CD4-positive, alpha-beta memory T cell (primary cell): ENCODE measurements around the gene HDLBP. TPM values are rescaled to one million over a fixed set of nuclear protein-coding genes. Genes with fewer than 3 reads are reported as not detected.

ENCODE experiments used
- CTCF ChIA-PET: fragments of 350-600 bp; sonication (Branson Sonifier 250); formaldehyde crosslinking; loops from one replicate; lab custom pipeline; 2021; ENCODE audit warnings: inconsistent platforms; ENCODE audit not compliant: partially characterized antibody; lab: Charles Lee
- POLR2A ChIA-PET: fragments of 350-600 bp; sonication (Branson Sonifier 250); formaldehyde crosslinking; loops from one replicate; lab custom pipeline; 2021; ENCODE audit not compliant: partially characterized antibody; lab: Charles Lee
- DNase-seq, 5 donors: peaks; one replicate each; pipeline versions ENCODE4 v3.0.0 to v3.0.0-alpha.2; 2020 to 2022; ENCODE audit warnings: mixed read lengths in 1 of 5
- H3K27ac ChIP-seq: one replicate; pipeline ENCODE4 v1.7.0; 2013; ENCODE audit warnings: low read depth, low read length
- H3K27me3 ChIP-seq: 2 replicates; pipeline ENCODE4 v1.7.0; 2013; ENCODE audit warnings: mild to moderate bottlenecking, low read length, moderate library complexity; ENCODE audit not compliant: insufficient read depth
- H3K36me3 ChIP-seq: 2 replicates; pipeline ENCODE4 v1.7.0; 2013; ENCODE audit warnings: mild to moderate bottlenecking, low read length, moderate library complexity; ENCODE audit not compliant: insufficient read depth
- H3K4me1 ChIP-seq: 2 replicates; pipeline ENCODE4 v1.7.0; 2013; ENCODE audit warnings: mild to moderate bottlenecking, low read length, moderate library complexity; ENCODE audit not compliant: insufficient read depth
- H3K4me3 ChIP-seq, 2 donors: one replicate each; pipeline ENCODE4 v1.7.0; 2013; ENCODE audit warnings: low read length in 2 of 2, mild to moderate bottlenecking in 1 of 2
- H3K9me3 ChIP-seq, 2 donors: one replicate each; pipeline ENCODE4 v1.7.0; 2013; ENCODE audit warnings: low read length in 2 of 2, control low read depth in 1 of 2; ENCODE audit not compliant: control insufficient read depth in 1 of 2
- H3K27ac Mint-ChIP-seq, 7 donors: one replicate each; pipeline ENCODE4 v1.8.0; 2020 to 2021; ENCODE audit warnings: mixed read lengths in 7 of 7, mild to moderate bottlenecking in 6 of 7, inconsistent platforms in 3 of 7, moderate library complexity in 3 of 7
- H3K27me3 Mint-ChIP-seq, 2 donors: one replicate each; pipeline ENCODE4 v1.8.0; 2020 to 2021; ENCODE audit warnings: mixed read lengths in 2 of 2
- H3K36me3 Mint-ChIP-seq, 2 donors: one replicate each; pipeline ENCODE4 v1.8.0; 2020 to 2021; ENCODE audit warnings: mixed read lengths in 2 of 2, inconsistent platforms in 1 of 2, mild to moderate bottlenecking in 1 of 2
- H3K4me1 Mint-ChIP-seq, 4 donors: one replicate each; pipeline ENCODE4 v1.8.0; 2020 to 2021; ENCODE audit warnings: mixed read lengths in 4 of 4, mild to moderate bottlenecking in 1 of 4
- H3K4me3 Mint-ChIP-seq, 8 donors: one replicate each; pipeline ENCODE4 v1.8.0; 2020 to 2021; ENCODE audit warnings: mixed read lengths in 8 of 8, mild to moderate bottlenecking in 7 of 8, moderate library complexity in 6 of 8, inconsistent platforms in 3 of 8
- H3K9me3 Mint-ChIP-seq, 8 donors: one replicate each; pipeline ENCODE4 v1.8.0; 2020 to 2021; ENCODE audit warnings: mixed read lengths in 8 of 8, mild to moderate bottlenecking in 5 of 8, inconsistent platforms in 3 of 8, moderate library complexity in 1 of 8
- intact Hi-C: fragments of 100-400 bp; cut with micrococcal nuclease; formaldehyde crosslinking; loops from one replicate; pipeline ENCODE4 v1.15.1; 2023
- polyA plus RNA-seq, 2 donors: library from polyadenylated mRNA; unstranded; fragments of 300-500 nt; fragmentation: Illumina TruSeq; gene quantifications; one replicate each; pipeline ENCODE4 v1.2.3, GENCODE V29; 2021
- total RNA-seq, 2 experiments: library from RNA; stranded (reverse); gene quantifications; one replicate each; pipeline ENCODE4 v1.2.3, GENCODE V29; 2021

Gene HDLBP
- total and polyA plus RNA-seq, 4 experiments from 2014 or later = 24.7 to 183 (median 124) TPM

DNA sequence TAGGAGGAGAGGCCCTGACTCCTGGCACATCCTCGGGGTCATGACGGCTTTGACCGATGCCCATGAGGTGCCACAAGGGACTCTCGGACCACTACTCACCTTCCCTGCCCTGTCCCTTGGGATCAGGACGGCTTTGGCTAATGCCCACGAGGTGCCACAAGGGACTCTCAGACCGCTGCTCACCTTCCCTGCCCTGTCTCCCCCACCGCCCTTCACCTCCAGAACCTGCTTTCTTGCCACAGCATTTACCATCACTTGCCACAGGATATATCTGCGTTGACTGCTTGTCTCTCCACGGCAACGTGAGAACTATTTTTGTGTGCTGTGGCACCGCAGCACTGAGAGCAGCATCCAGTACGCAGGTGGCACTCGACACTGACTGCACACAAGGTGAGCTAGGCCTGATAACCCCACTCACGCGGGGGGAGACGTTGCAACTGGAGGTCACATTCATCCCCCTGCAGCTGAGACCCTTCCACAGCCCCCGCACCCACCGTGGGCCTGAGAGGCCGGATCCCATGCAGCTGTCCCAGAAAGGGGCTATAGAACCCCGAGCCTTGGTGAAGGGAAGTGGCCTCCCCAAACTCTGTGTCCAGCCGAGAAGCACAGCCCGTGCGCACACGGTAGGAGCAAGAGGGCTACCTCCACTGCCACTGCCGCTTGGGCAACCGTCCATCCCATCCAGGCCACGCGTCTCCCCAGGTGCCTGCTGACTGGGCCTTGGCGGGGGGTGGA lies 79.4 kb downstream of the HDLBP start:
- H3K4me3 Mint-ChIP-seq = no peak overlapping the region

DNA sequence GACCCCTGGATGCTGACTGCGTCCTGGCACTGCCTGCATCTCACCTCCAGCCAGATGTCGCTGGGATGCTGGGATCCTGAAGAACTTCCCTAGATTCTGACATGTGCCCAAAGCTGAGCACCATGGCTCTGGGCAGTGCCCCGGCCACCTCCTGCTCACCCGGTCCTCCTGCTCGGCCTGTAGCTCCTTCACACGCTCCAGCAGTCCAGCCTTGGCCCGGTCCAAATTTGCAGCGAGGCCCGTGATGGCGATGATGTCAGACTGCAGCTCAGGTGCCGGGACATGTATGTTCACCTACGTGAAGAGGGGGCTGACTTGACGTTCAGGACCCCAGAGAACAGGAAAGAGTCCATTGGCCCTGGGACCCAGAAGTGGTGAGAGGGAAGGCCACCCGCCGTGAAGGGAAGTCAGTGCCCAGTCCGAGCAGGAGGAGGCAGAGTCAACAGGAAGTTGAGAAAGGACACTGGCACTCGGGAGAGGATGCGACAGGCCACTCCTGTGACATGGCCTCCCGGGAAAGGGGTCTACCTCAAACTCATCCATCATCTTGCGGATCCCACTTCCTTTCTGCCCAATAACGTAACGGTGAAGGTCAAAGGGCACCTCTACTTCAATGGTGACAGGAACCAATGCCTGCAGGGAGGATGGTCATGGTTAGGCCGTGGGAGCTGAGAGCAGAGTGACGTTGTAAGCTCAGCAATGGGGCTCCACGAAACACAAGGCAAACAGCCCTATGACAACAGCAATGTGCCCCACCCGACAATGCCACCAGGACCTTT lies 80.3 kb downstream of the HDLBP start:
- H3K27me3 ChIP-seq = no peaks in the 10 kb centered on the region
- Mint-ChIP-seq H3K27ac (no peak overlapping the region), H3K4me3 (no peak overlapping the region), H3K9me3 (no peaks in the 10 kb centered on the region), H3K27me3 (no peaks in the 10 kb centered on the region), H3K4me1 (peaks cover 0 to 6% (median 0%) of the 10 kb centered on the region in 4 donors), H3K36me3 (peaks cover 86 to 90% of the 10 kb centered on the region in 2 donors)
- no peaks in the 10 kb centered on the region for H3K4me1 ChIP-seq
- H3K9me3 ChIP-seq = no peaks in the 10 kb centered on the region
- POLR2A ChIA-PET = no interaction called here
- peaks cover 85% of the 10 kb centered on the region for H3K36me3 ChIP-seq
- intact Hi-C loops = no loop called here
- no peak overlapping the region for H3K27ac ChIP-seq
- H3K4me3 ChIP-seq = no peak overlapping the region
- CTCF ChIA-PET = no interaction called here
- DNase-seq = no peak

More for the DNA sequence above, 79.4 kb downstream of the HDLBP start:
- Mint-ChIP-seq H3K36me3 (peaks cover 87 to 90% of the 10 kb centered on the region in 2 donors), H3K4me1 (peaks cover 0 to 6% (median 0%) of the 10 kb centered on the region in 4 donors), H3K9me3 (no peaks in the 10 kb centered on the region), H3K27me3 (no peaks in the 10 kb centered on the region), H3K27ac (no peak overlapping the region)
- ChIA-PET CTCF (no interaction called here), POLR2A (no interaction called here)
- no peak for DNase-seq
- Histone ChIP-seq H3K4me3 (no peak overlapping the region), H3K27me3 (no peaks in the 10 kb centered on the region), H3K36me3 (peaks cover 85% of the 10 kb centered on the region), H3K27ac (no peak overlapping the region), H3K4me1 (no peaks in the 10 kb centered on the region), H3K9me3 (no peaks in the 10 kb centered on the region)
- intact Hi-C loops = no loop called here

DNA sequence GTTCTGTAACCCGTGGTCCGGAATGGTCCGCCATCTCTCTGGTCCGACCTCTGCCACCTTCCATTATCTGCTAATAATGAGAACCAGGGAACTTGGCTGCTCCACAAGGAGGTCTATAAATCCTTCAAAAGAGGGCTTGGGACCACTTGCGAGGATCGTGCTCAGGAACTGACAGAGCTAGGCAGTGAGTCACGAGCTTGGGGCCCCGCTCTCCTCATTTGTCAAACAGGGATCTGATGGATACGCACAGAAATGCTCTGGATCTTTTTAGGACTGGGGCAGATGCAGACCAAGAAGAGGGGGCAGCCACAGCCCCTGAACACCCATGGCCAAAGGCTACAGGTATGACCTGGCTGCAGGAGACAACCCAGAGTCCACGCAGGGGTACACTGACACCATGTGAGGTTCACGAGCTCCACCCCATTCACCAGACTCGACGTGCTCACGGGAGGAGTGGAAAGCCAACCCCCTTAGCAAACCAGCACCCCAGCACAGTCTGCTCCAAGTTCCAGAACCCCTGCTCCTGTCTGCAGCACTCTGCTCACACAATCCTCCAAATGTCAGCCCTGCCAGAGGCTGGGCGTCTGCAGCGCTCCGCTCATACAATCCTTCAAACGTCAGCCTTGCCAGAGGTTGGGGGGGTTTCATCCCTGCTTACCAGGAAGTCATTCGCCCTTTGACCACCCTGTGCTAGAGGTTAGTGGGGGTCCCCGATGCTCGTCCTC lies 81.2 kb downstream of the HDLBP start:
- Mint-ChIP-seq H3K27me3 (no peaks in the 10 kb centered on the region), H3K4me3 (no peak overlapping the region), H3K36me3 (peaks cover 83 to 84% of the 10 kb centered on the region in 2 donors), H3K27ac (peak overlapping the region in 1 of 7 donors; percentile 46), H3K4me1 (peaks cover 0 to 6% (median 0%) of the 10 kb centered on the region in 4 donors), H3K9me3 (no peaks in the 10 kb centered on the region)
- no peak overlapping the region for H3K4me3 ChIP-seq
- H3K36me3 ChIP-seq = peaks cover 81% of the 10 kb centered on the region
- no peak for DNase-seq
- H3K4me1 ChIP-seq = no peaks in the 10 kb centered on the region
- no peak overlapping the region for H3K27ac ChIP-seq
- no peaks in the 10 kb centered on the region for H3K9me3 ChIP-seq
- no peaks in the 10 kb centered on the region for H3K27me3 ChIP-seq
- POLR2A ChIA-PET = no interaction called here
- intact Hi-C loops = no loop called here
- CTCF ChIA-PET = no interaction called here

DNA sequence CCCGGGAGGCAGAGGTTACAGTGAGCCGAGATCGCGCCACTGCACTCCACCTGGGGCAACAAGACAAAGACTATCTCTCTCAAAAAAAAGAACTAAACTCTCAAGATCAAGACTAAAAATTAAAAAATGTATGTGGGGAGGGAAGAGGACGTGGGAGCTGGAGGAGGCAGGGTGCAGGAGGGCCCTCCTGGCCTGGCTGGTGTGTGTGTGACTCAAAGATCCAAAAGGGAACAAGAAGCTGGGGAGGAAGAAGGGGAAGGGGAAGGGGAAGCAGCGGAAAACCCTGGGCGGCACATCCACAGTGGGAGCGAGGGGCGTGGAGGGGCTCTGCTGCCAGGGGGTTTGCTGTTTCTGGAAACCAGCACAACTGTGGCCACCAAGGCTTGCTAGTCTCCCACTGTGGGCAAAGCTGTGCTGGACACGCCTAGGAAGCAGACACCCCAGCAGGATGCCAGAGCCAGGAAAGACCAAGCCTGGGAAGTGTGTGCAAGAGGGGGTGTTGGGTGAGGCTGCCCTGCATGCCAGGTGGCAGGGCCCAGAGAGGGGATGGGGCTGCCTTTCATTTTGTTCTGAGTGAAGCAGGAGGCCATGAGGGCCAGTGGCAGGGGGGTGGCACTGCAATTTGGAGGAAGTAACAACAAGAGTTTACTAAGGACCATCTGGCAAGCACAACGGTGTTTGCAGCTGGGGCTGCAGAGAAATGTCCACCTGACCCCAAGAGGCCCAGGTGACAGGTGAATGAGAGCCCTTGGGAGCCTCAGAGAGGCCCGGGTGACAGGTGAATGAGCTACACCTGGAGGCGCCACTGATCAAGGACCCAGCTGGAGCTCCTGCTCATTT lies 82.5 kb downstream of the HDLBP start:
- ChIA-PET CTCF (no interaction called here), POLR2A (interaction anchor here (0.7 kb wide), 1 partner anchor 82 kb away, joined by 3 read pairs; no protein-coding TSS in a partner anchor)
- no peaks in the 10 kb centered on the region for H3K9me3 ChIP-seq
- no peak overlapping the region for H3K4me3 ChIP-seq
- Mint-ChIP-seq H3K9me3 (no peaks in the 10 kb centered on the region), H3K27ac (no peak overlapping the region), H3K4me3 (no peak overlapping the region), H3K27me3 (no peaks in the 10 kb centered on the region), H3K36me3 (peaks cover 78 to 80% of the 10 kb centered on the region in 2 donors), H3K4me1 (peaks cover 0 to 6% (median 0%) of the 10 kb centered on the region in 4 donors)
- peaks cover 77% of the 10 kb centered on the region for H3K36me3 ChIP-seq
- DNase-seq = no peak
- H3K27ac ChIP-seq = no peak overlapping the region
- H3K27me3 ChIP-seq = no peaks in the 10 kb centered on the region
- H3K4me1 ChIP-seq = no peaks in the 10 kb centered on the region
- intact Hi-C loops = no loop called here

DNA sequence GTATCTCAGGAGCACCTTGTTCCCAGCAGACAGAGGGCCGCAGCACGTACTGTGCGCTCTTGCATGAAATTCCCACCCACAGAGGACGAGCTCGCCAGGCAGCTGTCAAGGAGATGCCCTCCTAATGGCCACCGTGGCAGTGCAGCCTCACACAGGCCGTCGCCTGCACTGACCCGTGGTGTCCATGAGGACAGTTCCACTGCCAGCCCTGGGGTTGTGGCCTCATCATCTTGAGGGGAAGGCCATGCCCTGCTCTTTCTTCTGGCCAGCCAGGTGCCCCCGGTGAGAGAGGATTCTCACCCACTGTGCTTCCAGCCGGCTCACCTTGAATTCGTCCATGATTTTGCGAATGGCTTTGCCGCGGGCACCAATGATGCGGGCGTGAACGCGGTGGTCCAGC lies 85.0 kb downstream of the HDLBP start:
- Mint-ChIP-seq H3K27ac (no peak overlapping the region), H3K9me3 (no peaks in the 10 kb centered on the region), H3K4me1 (peaks cover 0 to 6% (median under 1%) of the 10 kb centered on the region in 4 donors), H3K36me3 (peaks cover 64 to 67% of the 10 kb centered on the region in 2 donors), H3K27me3 (no peaks in the 10 kb centered on the region), H3K4me3 (no peak overlapping the region)
- ChIA-PET POLR2A (no interaction called here), CTCF (no interaction called here)
- H3K36me3 ChIP-seq = peaks cover 53% of the 10 kb centered on the region
- H3K27me3 ChIP-seq = no peaks in the 10 kb centered on the region
- no peak for DNase-seq
- H3K4me3 ChIP-seq = no peak overlapping the region
- H3K27ac ChIP-seq = no peak overlapping the region
- H3K9me3 ChIP-seq = no peaks in the 10 kb centered on the region
- intact Hi-C loops = no loop called here
- no peaks in the 10 kb centered on the region for H3K4me1 ChIP-seq

DNA sequence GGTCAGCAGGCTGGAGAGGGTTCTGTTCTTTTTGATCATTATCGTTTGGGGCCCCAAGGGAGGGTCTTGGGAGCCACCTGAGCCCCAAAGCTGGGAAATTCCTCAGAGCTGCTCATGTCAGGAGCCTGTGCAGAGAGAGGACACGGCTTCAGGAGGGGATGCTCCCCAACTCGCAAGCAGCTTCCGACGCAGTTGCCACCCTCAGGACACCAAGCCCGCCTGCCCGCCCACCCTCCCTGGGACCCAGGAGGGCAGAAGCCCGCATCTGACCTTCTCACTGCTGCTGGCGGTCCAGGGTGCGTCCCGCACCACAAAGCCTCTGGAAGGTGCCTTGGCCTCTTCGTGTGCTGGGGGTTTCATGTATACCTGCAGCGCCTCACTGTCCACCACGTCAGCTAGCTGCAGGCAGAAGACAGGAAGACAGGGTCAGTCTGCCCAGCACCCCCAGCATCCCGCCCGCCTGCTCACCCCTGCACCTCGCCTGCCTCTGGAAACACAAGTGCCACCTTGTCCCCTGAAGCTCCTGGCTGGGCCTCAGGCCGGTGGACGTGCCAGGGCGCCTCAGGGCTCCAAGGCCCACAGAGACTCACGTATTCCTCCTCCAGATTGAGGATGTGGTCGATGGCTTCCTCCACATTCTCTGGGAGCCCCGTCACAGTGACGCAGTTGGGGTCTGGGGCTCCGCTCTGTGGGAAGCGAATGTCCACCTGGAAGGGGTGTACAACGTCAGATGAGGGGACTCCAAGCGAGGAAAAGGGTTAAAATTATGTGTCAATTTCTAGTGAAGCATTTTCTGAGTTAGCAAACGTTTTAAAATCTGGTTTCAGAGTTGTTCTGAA lies 85.7 kb downstream of the HDLBP start:
- ChIA-PET POLR2A (no interaction called here), CTCF (no interaction called here)
- Mint-ChIP-seq H3K27ac (no peak overlapping the region), H3K4me1 (peaks cover 0 to 6% (median under 1%) of the 10 kb centered on the region in 4 donors), H3K9me3 (no peaks in the 10 kb centered on the region), H3K4me3 (no peak overlapping the region), H3K27me3 (no peaks in the 10 kb centered on the region), H3K36me3 (peaks cover 57 to 62% of the 10 kb centered on the region in 2 donors)
- Histone ChIP-seq H3K27me3 (no peaks in the 10 kb centered on the region), H3K9me3 (no peaks in the 10 kb centered on the region), H3K36me3 (peaks cover 47% of the 10 kb centered on the region), H3K4me3 (no peak overlapping the region), H3K4me1 (no peaks in the 10 kb centered on the region), H3K27ac (no peak overlapping the region)
- DNase-seq = no peak
- intact Hi-C loops = no loop called here
